Measurements from ENCODE around the gene SSTR3.
"Not testable (repeated sequence)": the region's sequence is repeated elsewhere in the genome, so short reads cannot be mapped to it uniquely, and the experiment has no call there.

SSTR3 gene

GRCh38 chr22:37254867-37255233 is 42.6 kb upstream of the SSTR3 start:
- H3K36me3 ChIP-seq (replicated peaks; ENCODE audit: low read depth, low read length), result no peaks in the 10 kb centered on the region
- H3K4me2 ChIP-seq (ENCODE audit: low read length), result no peak overlapping the region
- H3K79me2 ChIP-seq (ENCODE audit: low read length), result no peaks in the 10 kb centered on the region
- peaks cover 45% of the 10 kb centered on the region for H3K4me1 ChIP-seq (ENCODE audit: low read length)
- H2AFZ ChIP-seq (ENCODE audit: low read depth, low read length), result no peak overlapping the region
- H3K9me3 ChIP-seq (ENCODE audit: insufficient read depth, low read length), result no peaks in the 10 kb centered on the region
- no peak overlapping the region for H3K4me3 ChIP-seq (ENCODE audit: low read length)
- no peaks in the 10 kb centered on the region for H4K20me1 ChIP-seq (ENCODE audit: insufficient read depth, low read length)
- TF ChIP-seq, protein P1, sequence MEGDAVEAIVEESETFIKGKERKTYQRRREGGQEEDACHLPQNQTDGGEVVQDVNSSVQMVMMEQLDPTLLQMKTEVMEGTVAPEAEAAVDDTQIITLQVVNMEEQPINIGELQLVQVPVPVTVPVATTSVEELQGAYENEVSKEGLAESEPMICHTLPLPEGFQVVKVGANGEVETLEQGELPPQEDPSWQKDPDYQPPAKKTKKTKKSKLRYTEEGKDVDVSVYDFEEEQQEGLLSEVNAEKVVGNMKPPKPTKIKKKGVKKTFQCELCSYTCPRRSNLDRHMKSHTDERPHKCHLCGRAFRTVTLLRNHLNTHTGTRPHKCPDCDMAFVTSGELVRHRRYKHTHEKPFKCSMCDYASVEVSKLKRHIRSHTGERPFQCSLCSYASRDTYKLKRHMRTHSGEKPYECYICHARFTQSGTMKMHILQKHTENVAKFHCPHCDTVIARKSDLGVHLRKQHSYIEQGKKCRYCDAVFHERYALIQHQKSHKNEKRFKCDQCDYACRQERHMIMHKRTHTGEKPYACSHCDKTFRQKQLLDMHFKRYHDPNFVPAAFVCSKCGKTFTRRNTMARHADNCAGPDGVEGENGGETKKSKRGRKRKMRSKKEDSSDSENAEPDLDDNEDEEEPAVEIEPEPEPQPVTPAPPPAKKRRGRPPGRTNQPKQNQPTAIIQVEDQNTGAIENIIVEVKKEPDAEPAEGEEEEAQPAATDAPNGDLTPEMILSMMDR (IDR thresholded peaks at IDR 0.05; ENCODE audit: low read depth, low read length), result no peak
- no peak for TF ChIP-seq EZH2phosphoT487 (IDR thresholded peaks at IDR 0.05; ENCODE audit: low read depth)
- no peak overlapping the region for H3K9ac ChIP-seq (ENCODE audit: low read length)
- H3K27ac ChIP-seq (ENCODE audit: low read length), result no peak overlapping the region
- H3K27me3 ChIP-seq (ENCODE audit: low read depth, low read length), result no peaks in the 10 kb centered on the region

GRCh38 chr22:37254209-37254866 is 42.1 kb upstream of the SSTR3 start:
- Histone ChIP-seq H2AFZ (ENCODE audit: low read depth, low read length) (no peak overlapping the region), H3K4me1 (ENCODE audit: low read length) (peaks cover 43% of the 10 kb centered on the region), H3K9me3 (ENCODE audit: insufficient read depth, low read length) (no peaks in the 10 kb centered on the region), H3K79me2 (ENCODE audit: low read length) (no peaks in the 10 kb centered on the region), H3K27me3 (ENCODE audit: low read depth, low read length) (no peaks in the 10 kb centered on the region), H3K4me2 (ENCODE audit: low read length) (no peak overlapping the region), H3K27ac (ENCODE audit: low read length) (no peak overlapping the region), H4K20me1 (ENCODE audit: insufficient read depth, low read length) (no peaks in the 10 kb centered on the region), H3K4me3 (ENCODE audit: low read length) (no peak overlapping the region), H3K9ac (ENCODE audit: low read length) (no peak overlapping the region), H3K36me3 (replicated peaks; ENCODE audit: low read depth, low read length) (no peaks in the 10 kb centered on the region)
- TF ChIP-seq, protein P1 (IDR thresholded peaks at IDR 0.05; ENCODE audit: low read depth, low read length), result no peak
- TF ChIP-seq EZH2phosphoT487 (IDR thresholded peaks at IDR 0.05; ENCODE audit: low read depth), result no peak

GRCh38 chr22:37253126-37253660 is 40.9 kb upstream of the SSTR3 start:
- Histone ChIP-seq H3K4me1 (ENCODE audit: low read length) (peaks cover 43% of the 10 kb centered on the region), H3K27ac (ENCODE audit: low read length) (no peak overlapping the region), H3K4me2 (ENCODE audit: low read length) (peak overlapping the region; percentile 3), H3K79me2 (ENCODE audit: low read length) (no peaks in the 10 kb centered on the region), H2AFZ (ENCODE audit: low read depth, low read length) (no peak overlapping the region), H4K20me1 (ENCODE audit: insufficient read depth, low read length) (no peaks in the 10 kb centered on the region), H3K9me3 (ENCODE audit: insufficient read depth, low read length) (no peaks in the 10 kb centered on the region), H3K36me3 (replicated peaks; ENCODE audit: low read depth, low read length) (no peaks in the 10 kb centered on the region), H3K4me3 (ENCODE audit: low read length) (no peak overlapping the region), H3K9ac (ENCODE audit: low read length) (no peak overlapping the region), H3K27me3 (ENCODE audit: low read depth, low read length) (no peaks in the 10 kb centered on the region)
- no peak for TF ChIP-seq EZH2phosphoT487 (IDR thresholded peaks at IDR 0.05; ENCODE audit: low read depth)
- TF ChIP-seq, protein P1 (IDR thresholded peaks at IDR 0.05; ENCODE audit: low read depth, low read length), result peak; percentile 31

GRCh38 chr22:37251836-37252235 is 39.6 kb upstream of the SSTR3 start:
- peaks cover 53% of the 10 kb centered on the region for H3K4me1 ChIP-seq (ENCODE audit: low read length)
- H3K79me2 ChIP-seq (ENCODE audit: low read length); H3K9ac ChIP-seq (ENCODE audit: low read length); H3K4me3 ChIP-seq (ENCODE audit: low read length); H3K27me3 ChIP-seq (ENCODE audit: low read depth, low read length); H3K36me3 ChIP-seq (replicated peaks; ENCODE audit: low read depth, low read length); H4K20me1 ChIP-seq (ENCODE audit: insufficient read depth, low read length); H3K27ac ChIP-seq (ENCODE audit: low read length); H3K9me3 ChIP-seq (ENCODE audit: insufficient read depth, low read length); H2AFZ ChIP-seq (ENCODE audit: low read depth, low read length); H3K4me2 ChIP-seq (ENCODE audit: low read length): not testable (repeated sequence)

All from OCI-LY3 (cell line).